ENCODE results near the gene FUBP3.

FUBP3 gene

GRCh38 chr9:130589754-130590153, 10.4 kb downstream of the FUBP3 start:
- Histone ChIP-seq H2AFZ (ENCODE audit: low read length) (no peak overlapping the region), H3K9ac (ENCODE audit: low read length) (no peak overlapping the region), H3K27ac (ENCODE audit: low read length) (no peak overlapping the region), H3K9me3 (replicated peaks; ENCODE audit: insufficient read depth, low read length) (no peaks in the 10 kb centered on the region), H3K4me2 (ENCODE audit: low read depth, low read length) (no peak overlapping the region), H3F3A (ENCODE audit: insufficient read depth, low read length) (no peaks in the 10 kb centered on the region), H3K36me3 (replicated peaks; ENCODE audit: insufficient read depth, low read length) (no peaks in the 10 kb centered on the region), H4K20me1 (ENCODE audit: insufficient read depth, low read length) (peaks cover 2% of the 10 kb centered on the region; the same call in 1 of the 2 replicates), H3K9me2 (replicated peaks; ENCODE audit: insufficient read depth, low read length) (no peaks in the 10 kb centered on the region), H3K4me1 (ENCODE audit: low read length) (no peaks in the 10 kb centered on the region), H3K4me3 (ENCODE audit: low read length) (no peak overlapping the region), H3K27me3 (replicated peaks; ENCODE audit: insufficient read depth, low read length) (no peaks in the 10 kb centered on the region), H3K79me2 (ENCODE audit: low read length) (peaks cover 75% of the 10 kb centered on the region)
- no peak for DNase-seq
- no peak for TF ChIP-seq EZH2phosphoT487 (IDR thresholded peaks at IDR 0.05; ENCODE audit: low read length)
- TF ChIP-seq EZH2 (optimal IDR thresholded peaks at IDR 0.05; ENCODE audit: low read depth, low read length) = no peak
- TF ChIP-seq, protein P1, sequence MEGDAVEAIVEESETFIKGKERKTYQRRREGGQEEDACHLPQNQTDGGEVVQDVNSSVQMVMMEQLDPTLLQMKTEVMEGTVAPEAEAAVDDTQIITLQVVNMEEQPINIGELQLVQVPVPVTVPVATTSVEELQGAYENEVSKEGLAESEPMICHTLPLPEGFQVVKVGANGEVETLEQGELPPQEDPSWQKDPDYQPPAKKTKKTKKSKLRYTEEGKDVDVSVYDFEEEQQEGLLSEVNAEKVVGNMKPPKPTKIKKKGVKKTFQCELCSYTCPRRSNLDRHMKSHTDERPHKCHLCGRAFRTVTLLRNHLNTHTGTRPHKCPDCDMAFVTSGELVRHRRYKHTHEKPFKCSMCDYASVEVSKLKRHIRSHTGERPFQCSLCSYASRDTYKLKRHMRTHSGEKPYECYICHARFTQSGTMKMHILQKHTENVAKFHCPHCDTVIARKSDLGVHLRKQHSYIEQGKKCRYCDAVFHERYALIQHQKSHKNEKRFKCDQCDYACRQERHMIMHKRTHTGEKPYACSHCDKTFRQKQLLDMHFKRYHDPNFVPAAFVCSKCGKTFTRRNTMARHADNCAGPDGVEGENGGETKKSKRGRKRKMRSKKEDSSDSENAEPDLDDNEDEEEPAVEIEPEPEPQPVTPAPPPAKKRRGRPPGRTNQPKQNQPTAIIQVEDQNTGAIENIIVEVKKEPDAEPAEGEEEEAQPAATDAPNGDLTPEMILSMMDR (IDR thresholded peaks at IDR 0.05; ENCODE audit: low read length) = no peak

GRCh38 chr9:130590305-130590704, 10.9 kb downstream of the FUBP3 start:
- Histone ChIP-seq H3F3A (ENCODE audit: insufficient read depth, low read length) (no peaks in the 10 kb centered on the region), H3K27me3 (replicated peaks; ENCODE audit: insufficient read depth, low read length) (no peaks in the 10 kb centered on the region), H2AFZ (ENCODE audit: low read length) (no peak overlapping the region), H3K9me2 (replicated peaks; ENCODE audit: insufficient read depth, low read length) (no peaks in the 10 kb centered on the region), H3K4me3 (ENCODE audit: low read length) (no peak overlapping the region), H3K4me2 (ENCODE audit: low read depth, low read length) (no peak overlapping the region), H3K36me3 (replicated peaks; ENCODE audit: insufficient read depth, low read length) (no peaks in the 10 kb centered on the region), H3K27ac (ENCODE audit: low read length) (no peak overlapping the region), H3K9me3 (replicated peaks; ENCODE audit: insufficient read depth, low read length) (no peaks in the 10 kb centered on the region), H3K9ac (ENCODE audit: low read length) (no peak overlapping the region), H3K79me2 (ENCODE audit: low read length) (peaks cover 71% of the 10 kb centered on the region), H3K4me1 (ENCODE audit: low read length) (no peaks in the 10 kb centered on the region), H4K20me1 (ENCODE audit: insufficient read depth, low read length) (no peaks in the 10 kb centered on the region; the same call in 1 of the 2 replicates)
- TF ChIP-seq EZH2phosphoT487 (IDR thresholded peaks at IDR 0.05; ENCODE audit: low read length) = no peak
- no peak for TF ChIP-seq EZH2 (optimal IDR thresholded peaks at IDR 0.05; ENCODE audit: low read depth, low read length)
- TF ChIP-seq, protein P1 (IDR thresholded peaks at IDR 0.05; ENCODE audit: low read length) = no peak
- DNase-seq = no peak

DNA sequence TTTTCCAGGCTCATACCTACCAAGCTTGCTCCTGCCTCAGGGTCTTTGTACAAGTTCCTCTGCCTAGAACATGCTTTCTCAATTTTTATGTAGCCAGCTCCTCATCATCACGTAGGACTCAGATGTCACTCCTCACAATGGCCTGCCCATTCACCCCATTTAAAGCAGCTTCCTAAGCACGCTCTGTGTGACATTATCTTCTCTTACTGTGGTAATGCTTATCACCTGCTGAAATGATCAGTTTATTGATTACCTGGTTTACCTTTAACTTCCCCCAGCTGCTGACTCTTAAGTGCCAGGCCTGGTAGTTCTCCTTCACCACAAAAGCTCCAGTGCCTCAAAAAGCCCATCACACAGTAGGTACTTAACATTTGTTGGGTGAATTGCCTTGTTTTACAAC, 13.6 kb downstream of the FUBP3 start:
- Histone ChIP-seq H3K9me2 (replicated peaks; ENCODE audit: insufficient read depth, low read length) (no peaks in the 10 kb centered on the region), H3K4me2 (ENCODE audit: low read depth, low read length) (no peak overlapping the region), H3K4me1 (ENCODE audit: low read length) (no peaks in the 10 kb centered on the region), H4K20me1 (ENCODE audit: insufficient read depth, low read length) (no peaks in the 10 kb centered on the region; the same call in 1 of the 2 replicates), H3K36me3 (replicated peaks; ENCODE audit: insufficient read depth, low read length) (no peaks in the 10 kb centered on the region), H3K4me3 (ENCODE audit: low read length) (no peak overlapping the region), H3F3A (ENCODE audit: insufficient read depth, low read length) (no peaks in the 10 kb centered on the region; the same call in 1 of the 2 replicates), H3K79me2 (ENCODE audit: low read length) (peaks cover 50% of the 10 kb centered on the region), H3K9ac (ENCODE audit: low read length) (no peak overlapping the region), H3K27ac (ENCODE audit: low read length) (no peak overlapping the region), H3K9me3 (replicated peaks; ENCODE audit: insufficient read depth, low read length) (no peaks in the 10 kb centered on the region), H3K27me3 (replicated peaks; ENCODE audit: insufficient read depth, low read length) (no peaks in the 10 kb centered on the region), H2AFZ (ENCODE audit: low read length) (no peak overlapping the region)
- DNase-seq = no peak
- TF ChIP-seq EZH2 (optimal IDR thresholded peaks at IDR 0.05; ENCODE audit: low read depth, low read length) (no peak), EZH2phosphoT487 (IDR thresholded peaks at IDR 0.05; ENCODE audit: low read length) (no peak)
- TF ChIP-seq, protein P1 (IDR thresholded peaks at IDR 0.05; ENCODE audit: low read length) = no peak

Measured in MM.1S (cell line).